ENCODE data around the gene UNCX.

The UNCX gene

DNA sequence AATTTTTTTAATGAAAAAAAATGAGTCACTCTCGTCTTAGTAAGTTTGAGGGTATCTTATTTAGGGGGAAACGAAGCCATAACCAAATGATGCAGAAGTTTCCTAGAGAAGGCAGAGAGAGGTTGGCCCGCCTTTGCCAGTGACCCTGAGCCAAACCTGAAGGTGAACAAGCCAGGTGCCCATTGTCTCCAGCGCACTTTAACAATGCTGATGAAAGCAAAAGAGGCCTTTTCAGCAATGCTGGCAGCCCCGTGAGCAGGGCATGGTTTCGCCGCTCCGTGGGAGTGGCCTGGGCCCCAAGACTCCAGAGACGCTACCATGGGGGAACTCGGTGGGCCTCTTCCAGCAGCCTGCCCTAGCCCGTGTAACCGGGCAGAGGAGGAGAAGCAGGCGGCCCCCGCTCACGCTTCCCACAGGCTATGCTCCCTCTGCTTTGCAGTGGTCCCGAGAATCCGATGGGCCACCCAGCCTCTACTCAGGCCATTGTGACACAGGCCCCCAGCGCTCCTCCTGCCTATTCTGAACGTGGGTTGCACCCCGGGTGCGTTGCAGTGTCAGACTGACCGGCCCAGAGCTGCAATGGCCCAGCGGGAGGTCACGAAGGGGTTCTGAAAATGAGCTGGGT is 14.0 kb upstream of the UNCX start:
- no peak for DNase-seq

DNA sequence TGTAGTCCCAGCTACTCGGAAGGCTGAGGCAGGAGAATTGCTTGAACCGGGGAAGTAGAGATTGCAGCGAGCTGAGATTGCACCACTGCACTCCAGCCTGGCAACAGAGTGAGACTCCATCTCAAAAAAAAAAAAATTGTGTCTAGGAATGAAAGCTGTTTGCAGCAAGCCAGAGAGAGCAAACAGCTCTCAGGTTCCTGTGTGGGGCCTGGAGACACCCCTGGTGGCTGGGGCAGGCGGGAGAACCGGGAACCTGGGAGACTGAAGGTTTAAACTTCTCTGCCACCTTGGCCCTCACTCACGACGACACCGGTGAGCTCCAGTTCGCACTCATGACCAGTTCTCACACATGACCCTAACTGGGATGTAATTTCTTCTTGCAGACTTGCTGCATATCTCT is 13.2 kb upstream of the UNCX start:
- no peak for DNase-seq

DNA sequence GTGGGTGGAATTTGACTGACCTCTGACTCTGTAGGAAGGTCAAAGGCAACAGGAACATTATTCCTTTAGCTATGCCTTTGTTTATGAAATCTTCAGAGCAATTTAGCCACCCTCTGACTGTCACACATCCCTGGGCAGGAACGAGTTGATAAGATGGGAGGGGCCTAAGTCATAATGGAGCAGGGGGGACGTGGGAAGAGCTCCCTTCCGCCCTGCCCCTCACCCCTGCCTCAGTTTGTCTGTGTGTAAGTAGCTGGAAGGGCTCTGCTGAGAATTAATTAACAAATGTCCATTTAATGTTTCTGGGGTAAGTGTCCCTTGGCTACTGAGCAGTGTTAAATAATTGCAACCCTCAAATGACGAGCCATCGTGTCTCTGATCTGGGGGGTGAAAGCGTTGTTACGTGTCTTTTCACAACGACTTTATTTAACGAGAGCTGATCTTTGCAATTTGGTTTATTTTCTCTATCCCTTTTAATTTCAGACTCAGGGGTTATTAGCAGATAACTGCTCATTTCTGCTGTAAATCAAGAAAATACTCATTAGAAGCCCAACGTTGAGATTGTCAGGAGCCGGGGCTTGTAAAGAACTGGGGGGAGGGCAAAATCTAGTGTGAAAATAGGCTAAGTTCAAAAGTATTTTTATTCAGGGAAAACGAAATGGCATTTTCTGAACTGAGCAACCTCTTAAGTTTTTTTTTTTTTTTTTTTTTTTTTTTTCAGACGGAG is 12.5 kb upstream of the UNCX start:
- no peak for DNase-seq

DNA sequence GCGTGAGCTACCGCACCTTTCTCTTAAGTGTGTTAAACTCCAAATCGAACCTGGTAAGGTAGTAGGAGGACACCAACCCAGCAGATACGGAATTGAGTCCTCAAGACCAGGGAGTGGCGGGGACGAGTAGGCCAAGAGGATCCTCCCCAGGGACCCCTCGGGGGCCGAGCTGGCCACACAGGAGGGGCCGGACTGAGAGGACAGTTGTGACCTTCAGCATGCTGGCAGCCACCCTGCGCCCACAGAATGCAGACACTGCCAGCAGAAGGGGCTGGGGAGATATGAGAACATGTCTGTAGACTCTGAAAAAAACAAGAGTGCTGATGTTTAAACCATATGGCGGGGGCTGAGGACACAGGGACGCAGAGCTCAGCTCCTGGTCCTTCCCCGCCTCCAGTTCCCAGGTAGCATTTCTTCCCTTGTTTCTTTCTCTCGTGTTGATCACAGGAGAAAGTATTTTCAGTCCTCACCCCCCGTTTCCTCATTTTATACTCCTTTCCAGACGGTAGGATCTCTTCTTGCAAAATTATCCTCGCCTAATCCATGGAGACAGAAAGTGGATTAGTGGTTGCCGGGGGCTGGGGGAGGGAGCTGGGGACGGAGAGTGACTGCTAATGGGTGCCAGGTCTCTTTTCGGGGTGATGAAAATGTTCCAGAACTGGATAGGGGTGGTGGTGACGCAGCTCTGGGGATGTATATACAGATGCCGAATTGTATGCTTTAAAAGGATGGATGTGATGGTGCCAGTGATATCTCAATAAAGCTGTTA is 11.5 kb upstream of the UNCX start:
- DNase-seq = no peak

DNA sequence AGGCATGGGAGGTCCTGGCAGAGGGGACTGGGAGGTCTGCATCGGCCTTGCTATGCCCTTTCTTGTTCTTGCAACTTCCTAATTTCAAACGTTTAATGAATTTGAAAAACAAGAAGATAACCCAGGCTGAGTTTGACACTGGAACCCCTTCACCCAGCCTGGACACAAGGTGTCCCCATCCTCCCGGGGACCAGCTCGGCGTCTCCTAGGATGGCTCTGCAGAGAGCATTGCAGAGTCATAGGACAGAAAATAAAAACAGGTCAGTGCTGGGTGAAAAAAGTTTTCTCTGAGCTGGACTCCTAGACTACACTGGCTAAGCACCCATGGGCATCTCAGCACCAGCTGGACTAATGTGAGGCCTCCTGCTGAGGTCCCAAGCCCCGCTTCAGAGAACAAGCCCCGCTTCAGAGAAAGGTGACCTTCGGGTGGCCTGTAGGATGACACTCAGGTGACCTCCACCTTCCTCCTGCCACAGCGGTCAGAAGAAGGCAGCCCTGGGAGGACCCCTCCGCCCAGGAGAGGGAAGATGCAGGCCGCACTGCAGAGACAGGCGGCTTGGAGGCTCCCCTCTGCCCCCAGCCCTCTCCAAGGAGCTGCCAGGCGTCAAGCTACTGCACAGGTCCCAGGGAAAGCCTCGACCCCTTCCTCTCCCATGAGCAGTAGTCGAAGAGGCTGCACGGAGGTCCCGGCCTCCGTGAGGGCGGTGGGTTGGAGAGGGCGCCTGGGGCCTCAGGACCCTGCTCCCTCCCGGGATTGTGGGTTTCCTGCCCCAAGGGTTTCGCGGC is 9.3 kb upstream of the UNCX start:
- DNase-seq = no peak

DNA sequence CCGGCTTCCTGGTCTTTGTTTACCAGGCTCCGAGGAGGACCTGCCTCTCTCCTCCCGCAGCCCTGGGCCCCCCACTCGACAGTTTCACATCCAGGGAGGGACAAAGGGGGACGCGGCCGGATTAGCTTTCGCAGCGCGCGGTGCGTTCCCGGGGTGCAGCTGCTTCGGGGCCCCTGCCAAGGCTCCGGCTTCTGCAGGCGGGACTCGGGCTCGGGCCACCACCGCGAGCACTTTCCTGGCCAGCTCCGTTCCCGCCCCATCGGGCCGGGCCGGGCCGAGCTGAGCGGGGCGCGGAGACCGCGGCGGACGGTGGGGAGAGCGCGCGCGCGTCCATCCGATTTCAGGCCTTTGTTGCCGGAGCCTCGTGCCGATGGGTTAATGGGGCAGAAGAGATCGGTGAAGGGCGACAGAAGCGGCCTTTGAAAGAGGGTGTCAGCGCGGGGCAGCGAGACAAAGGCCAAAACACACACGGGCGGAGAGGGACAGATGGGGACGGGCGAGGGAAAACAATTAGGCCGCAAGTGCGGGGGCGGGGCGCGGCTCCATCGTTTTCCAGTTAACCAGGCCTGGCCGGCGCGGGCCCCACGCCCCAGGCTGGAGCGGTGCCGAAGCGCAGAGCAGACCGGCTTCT is 8.5 kb upstream of the UNCX start:
- DNase-seq = no peak

DNA sequence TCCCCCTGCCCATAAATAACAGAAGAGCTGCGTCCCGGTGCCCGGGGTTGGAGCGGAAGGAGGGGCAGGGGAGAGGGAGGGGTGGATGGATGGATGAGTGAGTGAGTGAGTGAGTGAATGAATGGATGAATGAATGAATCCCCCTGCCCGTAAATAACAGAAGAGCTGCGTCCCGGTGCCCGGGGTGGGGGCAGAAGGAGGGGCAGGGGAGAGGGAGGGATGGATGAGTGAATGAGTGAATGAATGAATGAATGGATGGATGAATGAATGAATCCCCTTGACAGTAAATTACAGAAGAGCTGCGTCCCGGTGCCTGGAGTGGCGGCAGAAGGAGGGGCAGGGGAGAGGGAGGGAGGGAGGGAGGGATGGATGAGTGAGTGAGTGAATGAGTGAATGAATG is 7.6 kb upstream of the UNCX start:
- no peak for DNase-seq

DNA sequence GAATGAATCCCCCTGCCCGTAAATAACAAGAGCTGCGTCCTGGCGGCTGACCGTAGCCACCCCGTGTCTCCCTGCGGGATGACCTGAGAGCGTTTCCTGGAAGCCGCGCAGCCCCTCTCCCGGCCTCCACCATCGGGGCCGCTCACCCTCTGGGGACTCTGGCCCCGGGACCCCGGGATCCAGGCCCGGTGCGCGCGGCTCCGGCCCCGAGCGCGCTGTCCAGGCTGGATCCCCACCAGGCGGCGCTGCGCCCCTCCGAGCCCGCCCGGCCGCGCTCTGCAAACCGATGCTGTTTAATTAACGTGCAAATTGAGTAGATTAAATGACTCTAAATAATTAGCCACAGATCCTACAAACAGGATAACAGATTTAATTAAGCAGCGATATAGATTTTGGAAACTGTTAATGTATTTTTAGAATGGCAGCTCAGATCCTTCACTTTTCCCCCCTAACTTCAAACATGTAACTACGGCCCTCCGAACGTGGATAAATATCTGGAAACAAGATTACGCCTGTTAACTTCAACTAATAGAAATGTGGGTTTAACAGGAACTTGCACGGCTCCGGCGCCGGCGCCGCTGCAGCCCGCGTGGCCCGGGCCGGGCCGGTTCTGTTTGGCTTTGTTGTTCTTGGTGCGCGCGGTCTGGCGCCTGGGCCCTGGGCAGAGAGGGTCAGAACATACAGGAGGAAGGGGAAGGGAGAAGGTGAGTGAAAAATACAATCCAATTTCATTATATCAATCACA is 7.1 kb upstream of the UNCX start:
- DNase-seq = no peak

DNA sequence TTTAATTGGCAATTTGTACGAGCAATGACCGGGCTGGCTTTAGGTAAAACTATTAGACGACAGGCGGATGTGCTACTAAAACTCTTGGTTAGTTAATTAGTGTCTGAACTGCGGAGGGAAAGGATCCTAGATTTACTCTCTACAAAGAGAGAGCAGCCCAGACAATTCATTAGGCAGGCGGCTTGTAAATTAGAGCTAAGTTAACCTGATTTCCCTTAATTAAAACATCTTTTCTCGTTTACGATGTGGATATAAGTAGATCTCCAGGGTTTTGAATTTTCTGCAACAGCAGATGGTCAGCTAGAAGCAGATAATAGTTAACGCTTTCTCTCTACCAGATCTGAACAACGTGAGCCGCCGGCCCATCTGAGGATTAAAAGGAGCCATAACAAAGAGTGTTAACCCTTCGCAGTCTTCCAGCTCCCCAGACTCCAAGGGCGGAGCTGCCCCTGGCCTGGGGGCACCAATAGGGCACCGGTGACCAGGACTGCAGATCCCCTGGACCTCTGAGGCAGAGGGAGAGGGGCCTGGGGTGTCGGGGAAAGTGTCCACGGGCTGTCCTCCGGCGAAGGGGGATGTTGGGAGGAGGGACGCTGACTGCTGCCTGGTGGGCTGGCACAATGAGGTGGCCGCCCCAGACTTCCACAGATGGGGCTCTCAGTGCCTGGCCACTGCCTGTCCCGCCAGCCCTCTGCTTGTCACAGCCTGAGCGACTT is 6.3 kb upstream of the UNCX start:
- DNase-seq = no peak

DNA sequence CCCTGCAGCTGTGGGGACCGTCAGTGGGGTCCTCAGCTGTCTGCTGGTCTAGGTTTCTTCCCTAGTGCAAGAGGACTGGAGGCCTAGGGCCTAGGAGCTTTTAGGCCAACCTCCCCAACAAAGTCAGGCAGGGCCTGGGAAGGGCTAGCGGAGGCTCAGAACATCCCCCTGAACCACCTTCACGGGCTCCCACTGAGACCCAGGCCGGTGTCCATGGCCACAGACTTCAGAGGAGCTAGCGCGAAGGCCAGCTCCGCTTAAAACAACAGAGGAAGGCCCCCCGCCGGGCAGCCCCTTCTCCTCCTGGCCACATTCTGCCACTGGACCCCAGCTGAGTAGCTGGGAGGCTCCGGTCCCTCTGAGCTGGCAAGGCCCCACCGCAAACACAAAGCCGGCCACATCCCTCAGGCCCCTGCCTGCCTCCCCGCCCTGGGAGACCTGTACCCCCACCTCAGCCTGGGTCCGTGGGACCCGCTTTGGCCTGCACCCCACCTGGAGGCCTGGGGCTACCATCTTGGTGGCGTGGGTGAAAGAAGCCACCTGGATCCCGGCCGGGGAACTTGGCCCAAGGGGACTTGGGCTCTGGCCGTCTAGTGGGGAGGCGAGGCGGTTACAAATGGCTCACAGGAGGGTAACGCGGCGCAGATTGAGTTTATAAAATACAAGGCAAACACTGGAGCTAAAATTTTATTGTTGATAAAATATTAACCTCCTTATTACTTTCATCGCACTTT is 5.4 kb upstream of the UNCX start:
- DNase-seq = no peak

DNA sequence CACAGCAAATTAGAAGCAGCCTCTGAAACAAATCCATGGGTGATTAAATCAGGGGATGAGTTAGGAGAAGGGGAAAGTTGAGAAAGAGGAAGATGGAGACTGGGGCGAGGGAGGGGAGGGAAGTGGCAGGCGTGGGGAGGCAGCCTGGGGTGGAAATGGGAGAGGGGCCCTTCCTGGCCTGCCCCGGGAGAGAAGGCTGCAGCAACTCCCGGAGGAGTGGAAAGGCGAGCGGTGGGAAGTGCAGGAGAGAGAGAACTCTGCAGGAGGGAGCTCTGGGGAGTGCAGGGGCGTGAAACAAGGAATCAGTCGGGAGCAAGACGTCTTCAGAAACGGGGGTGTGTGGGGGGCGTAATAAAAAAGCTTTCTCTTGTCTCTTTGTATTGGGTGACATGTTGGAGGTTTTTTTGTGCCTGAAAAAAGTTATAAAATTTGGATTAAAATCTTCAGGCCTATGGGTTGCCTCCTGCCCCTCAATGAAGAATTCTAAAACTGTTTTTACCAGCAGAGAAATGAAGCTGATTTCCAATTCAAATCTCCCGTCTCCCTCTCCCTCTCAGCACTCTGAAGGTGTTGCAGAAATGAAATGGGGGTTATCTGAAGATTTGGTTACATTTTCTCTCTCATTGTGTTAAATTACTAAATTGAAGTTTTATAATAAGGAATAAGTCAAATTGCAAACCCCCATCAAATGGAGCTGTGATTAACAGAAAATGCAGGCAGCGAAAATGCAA is 4.7 kb upstream of the UNCX start:
- no peak for DNase-seq

DNA sequence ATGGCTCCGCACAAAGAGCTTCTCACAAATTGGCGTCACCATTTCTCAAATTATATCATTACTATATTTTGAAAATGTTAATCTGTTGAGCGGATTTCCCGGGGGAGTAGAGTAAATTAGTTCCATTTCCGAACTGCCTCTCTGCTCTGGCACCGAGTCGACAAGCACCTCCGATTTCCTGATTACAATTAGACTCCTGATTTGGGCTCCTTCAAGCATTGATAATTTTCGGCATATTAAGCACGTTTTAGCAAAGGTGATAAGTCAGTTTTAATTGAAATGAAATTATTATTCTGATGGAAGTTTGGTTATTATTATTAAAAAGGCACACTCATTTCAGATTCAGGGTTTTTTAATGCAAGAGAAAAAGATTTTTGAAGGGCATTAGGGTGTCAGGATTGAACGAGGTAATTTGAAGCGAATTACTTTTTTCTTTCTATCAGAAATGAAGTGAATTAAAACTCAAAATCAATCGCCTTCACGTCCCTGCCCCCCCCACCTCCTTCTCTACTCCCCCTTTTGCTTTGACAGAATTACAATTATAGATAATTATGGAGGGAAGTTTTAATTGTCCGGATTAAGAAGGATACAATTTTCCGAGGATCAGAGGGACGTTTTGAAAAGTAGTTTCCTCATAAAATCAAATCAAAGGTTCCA is 4.0 kb upstream of the UNCX start:
- DNase-seq = no peak

DNA sequence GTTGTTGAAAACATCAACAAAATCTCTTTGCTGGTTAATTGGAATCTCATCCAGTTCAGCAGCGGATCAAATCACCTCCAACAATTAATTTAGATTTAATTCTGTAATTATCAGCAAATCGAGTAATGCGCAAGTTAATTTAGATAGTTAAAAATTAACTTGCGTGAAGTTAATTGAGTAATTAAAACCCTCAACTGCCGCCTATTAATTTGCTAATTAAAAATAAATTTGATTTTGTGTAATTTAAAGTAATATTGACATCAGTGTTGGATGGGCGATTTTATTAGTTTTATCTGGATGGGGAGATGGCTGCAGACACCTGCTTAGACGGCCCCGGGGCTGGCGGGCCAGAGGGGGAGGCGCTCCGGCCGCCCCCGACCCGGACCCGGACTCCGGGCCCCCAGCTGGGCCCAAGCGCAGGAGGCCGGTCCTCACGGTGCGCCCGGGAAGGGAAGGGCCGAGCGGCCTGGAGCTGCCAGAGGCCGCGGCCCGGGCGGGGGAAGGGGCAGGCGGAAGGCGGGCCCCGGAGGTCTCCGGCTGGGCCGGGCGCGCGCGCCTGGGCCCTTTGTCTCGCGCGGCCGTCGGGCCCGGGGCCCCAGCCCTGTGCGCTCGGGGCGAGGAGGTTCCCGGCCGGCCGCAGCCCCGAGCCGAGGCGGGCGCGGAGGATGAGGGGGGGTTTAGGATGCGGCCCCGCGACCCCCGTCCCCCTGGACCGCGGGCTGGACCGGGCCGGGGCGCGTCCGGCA is 3.3 kb upstream of the UNCX start:
- DNase-seq = no peak

DNA sequence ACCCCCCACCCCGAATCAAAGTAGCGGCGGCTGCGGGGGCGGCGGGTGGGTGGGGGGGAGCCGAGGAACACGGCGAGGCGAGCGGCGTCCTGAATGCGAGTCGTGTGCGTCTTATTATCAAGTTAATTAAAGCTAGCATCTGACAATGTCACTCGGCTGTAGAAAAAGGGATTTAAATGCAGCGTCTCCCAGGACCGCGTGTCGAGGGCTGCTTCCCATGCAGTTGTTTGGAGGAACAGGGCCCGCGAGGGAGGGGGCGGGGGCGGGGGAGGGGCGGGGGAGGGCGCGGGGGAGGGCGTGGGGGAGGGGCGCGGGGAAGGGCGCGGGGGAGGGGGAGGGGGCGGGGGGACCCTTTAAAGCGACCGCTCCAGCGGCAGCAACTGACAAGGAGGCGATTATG is 2.7 kb upstream of the UNCX start:
- no peak for DNase-seq

DNA sequence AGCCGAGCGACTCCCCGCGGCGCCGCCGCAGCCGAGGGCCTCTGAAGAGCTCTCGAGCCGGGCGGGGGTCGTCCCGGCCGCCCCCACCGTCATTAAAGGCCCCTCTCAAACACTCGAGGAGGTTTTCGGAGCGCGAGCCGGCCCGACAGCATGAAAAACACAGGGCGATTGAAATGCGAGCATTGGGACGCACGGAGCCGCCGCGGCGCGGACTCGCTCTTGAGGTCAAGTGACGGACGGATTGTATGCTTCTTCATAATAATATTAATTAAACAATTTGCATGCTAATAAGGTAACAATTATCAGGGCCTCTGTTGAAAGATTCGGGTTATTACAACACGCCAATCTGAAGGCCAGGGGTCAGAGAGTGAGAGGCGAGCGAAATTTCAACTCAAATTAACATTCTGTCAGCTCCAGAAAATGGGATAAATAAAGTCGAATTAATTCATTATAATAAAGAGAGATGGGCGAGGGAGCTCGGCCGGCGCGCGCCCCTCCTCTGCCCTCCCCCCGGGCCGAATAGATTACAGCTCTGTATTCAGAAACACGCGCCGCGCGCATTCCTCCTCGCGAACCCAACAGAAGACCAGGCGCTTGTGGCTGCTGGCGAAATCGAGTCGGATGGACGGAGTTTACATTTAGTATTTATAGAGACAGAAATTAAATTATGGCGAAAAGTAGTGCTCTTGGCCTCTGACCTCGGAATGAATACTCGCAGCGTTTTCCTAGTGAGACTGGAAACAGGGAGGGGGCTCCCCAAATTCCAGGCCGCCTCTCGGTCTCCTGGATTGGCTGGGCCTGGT is 2.1 kb upstream of the UNCX start:
- no peak for DNase-seq

DNA sequence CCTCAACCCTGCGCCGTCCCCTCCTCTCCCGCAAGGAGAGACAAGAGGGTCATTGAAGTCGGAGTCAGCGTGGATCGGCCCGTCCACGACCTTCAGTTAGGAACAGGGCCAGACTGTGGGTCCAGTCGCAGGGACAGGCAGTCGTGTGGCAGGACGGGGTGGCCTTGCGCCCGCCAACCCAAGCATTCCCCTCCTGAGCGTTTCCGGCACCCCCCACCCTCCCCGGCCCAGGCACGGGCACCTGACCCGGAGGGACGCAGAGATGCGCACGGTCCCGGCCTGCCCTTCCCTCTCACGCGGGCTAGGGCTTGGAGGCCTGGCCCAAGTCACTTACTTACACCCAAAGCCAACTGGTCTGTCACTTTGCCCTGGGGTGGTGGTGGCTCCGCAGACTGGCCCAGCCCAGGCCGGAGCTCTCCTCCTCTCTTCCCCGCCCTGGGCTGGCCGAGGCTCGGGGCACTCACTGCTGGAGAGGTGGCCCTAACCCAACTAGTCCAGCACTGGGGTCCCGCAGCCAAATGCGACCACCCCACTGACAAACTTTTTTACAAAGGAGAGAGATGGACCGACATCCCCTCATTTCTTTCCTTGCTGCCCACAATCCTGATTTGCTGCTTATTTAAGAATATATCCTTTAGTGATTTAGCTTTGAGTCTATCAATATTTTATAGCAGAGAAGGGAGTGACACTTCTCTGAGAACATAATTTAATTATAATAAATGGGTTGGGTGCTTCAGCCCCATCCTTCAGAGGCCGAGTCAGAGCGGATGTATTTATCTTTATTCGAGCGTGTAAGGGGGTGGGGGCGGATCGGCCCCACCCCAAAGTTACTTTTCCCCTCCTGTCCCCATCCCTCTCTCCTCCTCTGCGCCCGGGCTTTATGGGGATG is 1.2 kb upstream of the UNCX start:
- DNase-seq = no peak

DNA sequence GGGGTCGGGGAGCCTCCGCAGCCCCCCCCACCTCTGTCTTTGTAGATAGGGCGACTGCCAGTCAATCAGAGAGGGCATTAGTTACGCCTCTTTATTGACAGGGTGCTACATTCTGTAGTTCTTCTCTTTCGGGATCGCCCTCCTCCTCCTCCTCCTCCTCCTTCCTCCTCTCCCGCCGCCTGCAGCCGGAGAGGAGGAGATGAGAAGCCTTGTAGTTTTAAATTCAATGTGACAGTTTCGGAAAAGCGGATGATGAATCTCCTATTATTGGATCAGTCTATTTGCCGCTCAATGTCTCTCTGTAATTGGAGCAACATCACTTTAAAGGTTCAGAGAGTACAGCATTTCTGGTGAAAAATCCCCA is 587 bp upstream of the UNCX start:
- DNase-seq = no peak

All from NCI-H2227 treated with DMSO at 0.1 percent for 48 hours (cell line).